K562 (cell line): ENCODE data around the gene RACK1. TPM values are rescaled to one million over a fixed set of nuclear protein-coding genes. Genes with fewer than 3 reads are reported as not detected.

ENCODE experiments used
- ATAC-seq: fragments of 200-7000 bp; cut with Tn5 transposase; 3 replicates; pipeline ENCODE4 v1.9.1; 2020; ENCODE audit warnings: moderate library complexity
- BruUV-seq: library from RNA; stranded (reverse); fragments of 400-500 nt; replicated peaks from 2 replicates; lab custom pipeline; 2021; lab: Mats Ljungman, UMichigan
- CTCF ChIA-PET: fragments of 300-600 bp; formaldehyde crosslinking; extraction: SDS; loops from one replicate; lab custom pipeline; 2021; ENCODE audit warnings: low intra/inter-chr PET ratio; lab: Yijun Ruan, JAX
- POLR2A ChIA-PET: fragments of 300-600, 350-650 bp; sonication (Branson Sonifier 250); formaldehyde crosslinking; extraction: SDS; loops from one replicate; lab custom pipeline; 2021; ENCODE audit warnings: antibody characterized with exemption, inconsistent platforms; lab: Yijun Ruan, JAX
- DNase-seq, 4 experiments: peaks; one replicate each; pipeline versions ENCODE4 v3.0.0 to v3.0.0-alpha.2; 2011 to 2018; ENCODE audit warnings: low spot score in 3 of 4, mixed read lengths in 3 of 4; ENCODE audit errors: extremely low read depth in 1 of 4
- FAIRE-seq: peaks from 2 replicates; lab custom pipeline; 2011; peaks lifted over from hg19 to GRCh38; lab: Jason Lieb, UNC
- H2AFZ ChIP-seq: 2 replicates; pipeline ENCODE4 v1.6.0; 2011; ENCODE audit warnings: low read depth, low read length, control low read depth, inconsistent platforms
- H3K27ac ChIP-seq: fragments of 200-600 bp; 3 replicates; pipeline ENCODE4 v1.8.0; 2011; ENCODE audit warnings: low read depth, mild to moderate bottlenecking, control low read depth, inconsistent platforms, low read length, moderate library complexity, mixed read lengths; ENCODE audit errors: extremely low read depth
- H3K27me3 ChIP-seq, 2 experiments: fragments of 300-600 bp in 1 of 2; 2 replicates in 1 of 2; 3 replicates in 1 of 2; pipeline versions ENCODE4 v1.6.0 to v1.8.0; 2011; ENCODE audit warnings: inconsistent platforms in 2 of 2, low read length in 2 of 2, mild to moderate bottlenecking in 1 of 2, mixed read lengths in 1 of 2, moderate library complexity in 1 of 2; ENCODE audit not compliant: control insufficient read depth in 2 of 2, insufficient read depth in 2 of 2
- H3K36me3 ChIP-seq: fragments of 300-600 bp; 3 replicates; pipeline ENCODE4 v1.8.0; 2011; ENCODE audit warnings: mild to moderate bottlenecking, low read length, inconsistent platforms; ENCODE audit not compliant: control insufficient read depth, insufficient read depth
- H3K4me1 ChIP-seq, 2 experiments: fragments of 200-600 bp in 1 of 2; replicated peaks in 1 of 2; 2 replicates in 1 of 2; 3 replicates in 1 of 2; pipeline versions ENCODE4 v1.5.1 to v1.8.0; 2011; ENCODE audit warnings: inconsistent platforms in 2 of 2, low read length in 2 of 2, mild to moderate bottlenecking in 1 of 2, mixed read lengths in 1 of 2, moderate library complexity in 1 of 2; ENCODE audit not compliant: control insufficient read depth in 2 of 2, insufficient read depth in 2 of 2
- H3K4me2 ChIP-seq: 2 replicates; pipeline ENCODE4 v1.6.1; 2011; ENCODE audit warnings: low read length, control low read depth, inconsistent platforms, mixed read lengths; ENCODE audit not compliant: insufficient read depth
- H3K4me3 ChIP-seq: fragments of 200-600 bp; sonication (generic), shearing (Covaris generic); 2 replicates; pipeline ENCODE4 v1.5.1; 2016; ENCODE audit warnings: control low read depth, inconsistent platforms
- H3K79me2 ChIP-seq: fragments of 200-600 bp; 3 replicates; pipeline ENCODE4 v1.8.0; 2011; ENCODE audit warnings: low read length, inconsistent platforms; ENCODE audit not compliant: control insufficient read depth, insufficient read depth
- H3K9ac ChIP-seq, 2 experiments: 2 replicates each; pipeline versions ENCODE4 v1.6.0 to v1.6.1; 2011; ENCODE audit warnings: low read depth in 2 of 2, low read length in 2 of 2, control low read depth in 1 of 2, inconsistent platforms in 1 of 2, mild to moderate bottlenecking in 1 of 2, mixed read lengths in 1 of 2; ENCODE audit not compliant: insufficient read depth in 1 of 2
- H3K9me1 ChIP-seq: one replicate; pipeline ENCODE4 v1.6.0; 2011; ENCODE audit warnings: inconsistent platforms, mild to moderate bottlenecking, low read length, moderate library complexity; ENCODE audit not compliant: control insufficient read depth, insufficient read depth
- H3K9me3 ChIP-seq: replicated peaks from 2 replicates; pipeline ENCODE4 v1.5.1; 2011; ENCODE audit warnings: low read depth, low read length, inconsistent platforms; ENCODE audit not compliant: control insufficient read depth, insufficient read depth
- H4K20me1 ChIP-seq: replicated peaks from 2 replicates; pipeline ENCODE4 v1.6.1; 2011; ENCODE audit warnings: low read length, inconsistent platforms, mixed read lengths; ENCODE audit not compliant: control insufficient read depth, insufficient read depth
- ATF7 ChIP-seq: fragments of 450-650 bp; IDR thresholded peaks from 2 replicates; pipeline ENCODE4 v1.7.1; 2014; ENCODE audit warnings: mild to moderate bottlenecking, moderate library complexity
- CHCHD3 ChIP-seq: fragments of 250-450 bp; sonication (Bioruptor Pico); IDR thresholded peaks from 2 replicates; pipeline ENCODE4 v2.1.2; 2022; ENCODE audit warnings: mild to moderate bottlenecking
- EP300 ChIP-seq: IDR thresholded peaks from 2 replicates; pipeline ENCODE4 v1.6.1; 2012; ENCODE audit warnings: low read length, improper control_type of control experiment
- ESRRA ChIP-seq: fragments of 450-650 bp; IDR thresholded peaks from 2 replicates; pipeline ENCODE4 v1.6.1; 2014; ENCODE audit warnings: low read depth, mild to moderate bottlenecking, moderate library complexity, borderline replicate concordance
- GTF2F1 ChIP-seq: IDR thresholded peaks from 2 replicates; pipeline ENCODE4 v1.6.1; 2011; ENCODE audit warnings: low read depth, low read length, improper control_type of control experiment
- NEUROD1 ChIP-seq: fragments of 150-350 bp; IDR thresholded peaks from 2 replicates; pipeline ENCODE4 v1.6.1; 2014; ENCODE audit warnings: borderline replicate concordance, low read length, low read depth; ENCODE audit not compliant: partially characterized antibody
- POLR2A ChIP-seq: fragments of 450-650 bp; conservative IDR thresholded peaks from 2 replicates; pipeline ENCODE4 v1.6.1; 2016
- POLR2AphosphoS2 ChIP-seq: IDR thresholded peaks from 2 replicates; pipeline ENCODE4 v1.6.1; 2012; ENCODE audit warnings: low read length, improper control_type of control experiment
- POLR2B ChIP-seq: fragments of 450-650 bp; IDR thresholded peaks from 2 replicates; pipeline ENCODE4 v1.6.1; 2018; ENCODE audit warnings: low read depth; ENCODE audit not compliant: partially characterized antibody
- RFX1 ChIP-seq: fragments of 450-650 bp; IDR thresholded peaks from 2 replicates; pipeline ENCODE4 v1.6.1; 2016; ENCODE audit warnings: mild to moderate bottlenecking, moderate library complexity
- SRF ChIP-seq, 2 experiments: fragments of 250-450, 450-650 bp in 1 of 2; sonication (Bioruptor Pico) in 1 of 2; sonication (generic) in 1 of 2; formaldehyde crosslinking; IDR thresholded peaks; 2 replicates each; pipeline versions ENCODE4 v1.5.0 to v1.5.1; 2020 to 2022; ENCODE audit warnings: mild to moderate bottlenecking in 1 of 2, missing genetic modification reagents in 1 of 2
- SUPT5H ChIP-seq: fragments of 450-650 bp; IDR thresholded peaks from 2 replicates; pipeline ENCODE4 v1.6.1; 2016
- TAF7 ChIP-seq: fragments of 450-650 bp; IDR thresholded peaks from 2 replicates; pipeline ENCODE4 v1.6.1; 2016; ENCODE audit warnings: missing genetic modification characterization, missing compliant biosample characterization
- TCF3 ChIP-seq: sonication (generic); formaldehyde crosslinking; IDR thresholded peaks from 2 replicates; pipeline ENCODE4 v1.4.0; 2020; ENCODE audit warnings: mild to moderate bottlenecking, missing genetic modification reagents
- ZFP1 ChIP-seq: fragments of 450-650 bp; formaldehyde crosslinking; IDR thresholded peaks from 2 replicates; pipeline ENCODE4 v1.4.0; 2020; ENCODE audit warnings: mild to moderate bottlenecking, mixed read lengths
- WGBS: fragments of 100-300 bp; shearing (Covaris generic); methylation state at CpG from one replicate; pipeline ENCODE4 v1.1.6; 2016; ENCODE audit warnings: low coverage, mixed read lengths; ENCODE audit not compliant: insufficient coverage; ENCODE audit errors: missing lambda C conversion rate; 5-methylcytosine and 5-hydroxymethylcytosine counted together
- in situ Hi-C: fragments of 300-500 bp; cut with MboI; formaldehyde crosslinking; loops from 4 replicates; pipeline ENCODE4 v1.15.0; 2018; ENCODE audit warnings: inconsistent platforms, mixed read lengths
- intact Hi-C: fragments of 100-400 bp; cut with micrococcal nuclease; formaldehyde crosslinking; loops from 2 replicates; pipeline ENCODE4 v1.14.2; 2022
- polyA plus RNA-seq, 8 experiments: library from polyadenylated mRNA; depleted of rRNA in 4 of 8; stranded (reverse) in 5 of 8; unstranded in 3 of 8; fragments of >200 nt; fragmentation: Nextera tagmentation in 2 of 8; fragmentation: Illumina TruSeq in 1 of 8; extraction: Ambion mirVana in 2 of 8; extraction: Trizol in 1 of 8; gene quantifications; 2 replicates each; pipeline versions ENCODE4 v1.2.1 to v1.2.3, GENCODE V29; 2011 to 2014; ENCODE audit warnings: inconsistent platforms in 1 of 8, missing spikeins in 1 of 8
- total RNA-seq, 7 experiments: library from RNA; depleted of rRNA in 6 of 7; stranded (reverse); fragments of >200 nt in 6 of 7; fragmentation: Illumina TruSeq in 2 of 7; extraction: Trizol in 2 of 7; gene quantifications; 2 replicates each; pipeline versions ENCODE4 v1.2.1 to v1.2.3, GENCODE V29; 2011 to 2021; ENCODE audit warnings: low replicate concordance in 1 of 7
- TF ChIP-seq, protein P1 (sequence below): fragments of 450-650 bp; IDR thresholded peaks from 2 replicates; pipeline ENCODE4 v1.7.0; 2016; ENCODE audit warnings: borderline replicate concordance

RACK1 gene
- total and polyA plus RNA-seq, 9 of the 15 experiments (the other 6 are each of a cell fraction or from before 2014, with no cell fraction given), result 2,303 to 5,311 (median 3,833) TPM

DNA sequence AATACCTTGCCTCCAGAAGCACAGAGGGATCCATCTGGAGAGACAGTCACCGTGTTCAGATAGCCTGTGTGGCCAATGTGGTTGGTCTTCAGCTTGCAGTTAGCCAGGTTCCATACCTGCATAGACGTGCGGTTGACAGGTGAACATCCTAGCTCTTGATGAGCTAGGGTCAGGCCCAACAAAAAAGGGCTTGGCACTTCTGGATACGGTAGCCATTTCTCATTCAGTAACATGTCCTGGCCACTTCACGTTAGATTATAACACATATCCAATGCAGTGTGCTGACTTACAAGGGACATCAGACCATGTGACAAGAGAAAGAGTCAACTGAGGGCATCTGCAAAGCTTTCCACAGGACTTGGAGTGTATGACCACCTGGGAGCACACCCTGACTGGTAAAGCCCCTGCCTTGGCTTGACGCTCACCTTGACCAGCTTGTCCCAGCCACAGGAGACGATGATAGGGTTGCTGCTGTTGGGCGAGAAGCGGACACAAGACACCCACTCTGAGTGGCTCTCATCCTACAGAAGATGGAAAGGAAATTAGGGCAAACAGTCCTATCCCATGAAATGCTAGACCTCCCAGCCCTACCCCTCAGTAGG lies 4.5 kb downstream of the RACK1 start:
- H3K9me1 ChIP-seq, result peaks cover 8% of the 10 kb centered on the region
- in situ Hi-C loops (no loop called here), intact Hi-C loops (no loop called here)
- no peak for FAIRE-seq
- no peak overlapping the region for H3K4me3 ChIP-seq
- H3K4me2 ChIP-seq, result peak overlapping the region; percentile 38
- H3K79me2 ChIP-seq, result peaks cover 69% of the 10 kb centered on the region
- H3K27me3 ChIP-seq, result no peaks in the 10 kb centered on the region
- CTCF ChIA-PET, result no interaction called here
- H3K27ac ChIP-seq, result peak overlapping the region; percentile 41; the same call in 2 of the 3 replicates
- no peak for ATAC-seq
- no peak overlapping the region for H2AFZ ChIP-seq
- peaks cover 91% of the 10 kb centered on the region for H3K36me3 ChIP-seq
- 92% methylated on average over 9 of the region's 9 CpGs for WGBS
- peaks cover 19 to 35% of the 10 kb centered on the region in 2 experiments; a peak in 4 of 5 replicates for H3K4me1 ChIP-seq
- no peak for DNase-seq
- H3K9ac ChIP-seq, result peak overlapping the region in 1 of 2 experiments; percentile 80; a peak in 2 of 4 replicates
- POLR2A ChIA-PET, result interaction anchor here (0.6 to 17.5 kb wide), 5 partner anchors 8 to 1386 kb away, joined by 3 to 185 read pairs (median 4); partner anchors contain the start of gene TRIM52
- H3K9me3 ChIP-seq, result no peaks in the 10 kb centered on the region
- BruUV-seq, result no TSS peak
- peaks cover 67% of the 10 kb centered on the region for H4K20me1 ChIP-seq
- TF ChIP-seq POLR2A (peak; percentile 11), SUPT5H (peak; percentile 1; the same call in 1 of the 2 replicates), CHCHD3 (CRISPR knock-in tag) (no peak), NEUROD1 (no peak), POLR2AphosphoS2 (peak; percentile 82; the same call in 1 of the 2 replicates), TCF3 (CRISPR knock-in tag) (peak; percentile 4; the same call in 1 of the 2 replicates), RFX1 (no peak), GTF2F1 (no peak), ESRRA (no peak), EP300 (no peak), POLR2B (peak; percentile 22), TAF7 (tag) (no peak), ZFP1 (CRISPR knock-in tag) (no peak), ATF7 (no peak), SRF (CRISPR knock-in tag; IDR thresholded peaks at IDR 0.05) (no peak)
- TF ChIP-seq, protein P1, sequence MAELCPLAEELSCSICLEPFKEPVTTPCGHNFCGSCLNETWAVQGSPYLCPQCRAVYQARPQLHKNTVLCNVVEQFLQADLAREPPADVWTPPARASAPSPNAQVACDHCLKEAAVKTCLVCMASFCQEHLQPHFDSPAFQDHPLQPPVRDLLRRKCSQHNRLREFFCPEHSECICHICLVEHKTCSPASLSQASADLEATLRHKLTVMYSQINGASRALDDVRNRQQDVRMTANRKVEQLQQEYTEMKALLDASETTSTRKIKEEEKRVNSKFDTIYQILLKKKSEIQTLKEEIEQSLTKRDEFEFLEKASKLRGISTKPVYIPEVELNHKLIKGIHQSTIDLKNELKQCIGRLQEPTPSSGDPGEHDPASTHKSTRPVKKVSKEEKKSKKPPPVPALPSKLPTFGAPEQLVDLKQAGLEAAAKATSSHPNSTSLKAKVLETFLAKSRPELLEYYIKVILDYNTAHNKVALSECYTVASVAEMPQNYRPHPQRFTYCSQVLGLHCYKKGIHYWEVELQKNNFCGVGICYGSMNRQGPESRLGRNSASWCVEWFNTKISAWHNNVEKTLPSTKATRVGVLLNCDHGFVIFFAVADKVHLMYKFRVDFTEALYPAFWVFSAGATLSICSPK, result no peak
